Measurements from ENCODE around the gene ECT2L.
"Not testable (repeated sequence)": the region's sequence is repeated elsewhere in the genome, so short reads cannot be mapped to it uniquely, and the experiment has no call there.

The ECT2L gene

DNA sequence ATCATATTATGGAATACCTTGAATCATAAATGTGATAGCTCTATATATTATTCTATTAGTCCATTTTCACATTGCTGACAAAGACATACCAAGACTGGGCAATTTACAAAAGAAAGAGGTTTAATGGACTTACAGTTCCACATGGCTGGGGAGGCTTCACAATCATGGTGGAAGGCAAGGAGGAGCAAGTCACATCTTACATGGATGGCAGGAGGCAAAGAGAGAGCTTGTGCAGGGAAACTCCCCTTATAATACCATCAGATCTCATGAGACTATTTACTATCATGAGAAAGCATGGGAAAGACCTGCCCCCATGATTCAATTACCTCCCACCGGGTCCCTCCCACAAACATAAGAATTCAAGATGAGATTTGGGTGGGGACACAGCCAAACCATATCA is 141.0 kb downstream of the ECT2L start:
- not testable (repeated sequence) for DNase-seq (ENCODE audit: low spot score)

DNA sequence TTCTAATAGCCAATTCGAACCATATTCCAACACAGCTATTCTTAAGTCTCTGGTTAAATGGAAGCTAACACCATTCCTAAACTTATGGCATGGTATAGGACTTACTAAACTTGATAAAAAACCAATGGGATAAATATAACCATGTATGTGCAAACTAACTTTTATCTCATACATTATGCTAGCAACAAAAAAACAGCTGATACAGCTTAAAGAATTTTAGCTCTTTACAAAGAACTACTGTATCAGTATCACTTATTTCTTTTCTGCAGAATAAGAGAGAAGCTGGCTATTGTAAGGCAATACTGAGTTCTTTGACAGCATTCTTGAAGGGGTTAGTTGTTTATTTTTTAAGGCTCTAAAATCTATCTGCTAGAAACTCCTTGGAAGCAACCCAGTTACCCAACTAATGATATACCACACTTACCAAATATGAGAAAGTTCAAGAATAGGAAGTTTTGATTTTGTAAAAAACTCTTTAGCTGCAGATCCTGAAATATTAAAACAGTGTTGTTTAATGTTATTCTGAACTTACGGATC is 147.3 kb downstream of the ECT2L start:
- no peak for DNase-seq (ENCODE audit: low spot score)

DNA sequence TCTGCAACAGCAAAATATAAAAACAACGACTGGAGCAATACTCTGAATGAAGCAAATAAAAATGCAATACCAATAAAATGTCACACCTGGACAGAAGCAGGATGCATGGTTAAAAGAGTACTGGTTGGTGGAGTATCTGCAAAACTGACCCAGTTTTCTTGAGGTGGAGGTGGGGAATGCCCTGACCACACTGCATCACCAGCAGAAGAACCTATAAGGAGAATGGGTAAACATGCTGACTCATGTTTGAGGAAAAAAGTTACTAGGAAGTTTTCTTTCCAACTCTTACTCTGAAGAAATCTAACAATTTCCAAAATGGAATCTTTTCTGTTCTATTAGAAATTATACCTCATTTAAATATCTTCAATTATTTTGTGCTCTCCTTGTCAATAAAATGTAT is 148.5 kb downstream of the ECT2L start:
- peak; percentile 37 for DNase-seq (ENCODE audit: low spot score)

DNA sequence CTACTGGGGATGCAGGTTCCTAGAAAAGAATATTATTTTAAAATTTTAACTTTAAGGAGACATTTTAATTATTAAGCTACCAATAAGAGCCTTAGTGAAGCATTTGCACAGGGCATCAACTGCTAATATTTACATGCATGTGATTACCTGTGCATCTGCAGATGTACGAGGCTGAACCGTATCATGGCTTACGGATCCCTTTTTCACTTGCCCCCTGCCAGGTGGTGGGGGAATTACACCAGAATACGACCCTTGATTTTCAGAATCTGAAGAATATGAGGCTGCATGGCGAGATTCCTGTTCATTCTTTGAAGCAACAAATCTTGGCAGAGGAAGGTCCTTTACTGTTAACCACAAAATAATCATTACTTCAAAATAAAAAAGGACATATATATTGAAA is 149.5 kb downstream of the ECT2L start:
- no peak for DNase-seq (ENCODE audit: low spot score)

DNA sequence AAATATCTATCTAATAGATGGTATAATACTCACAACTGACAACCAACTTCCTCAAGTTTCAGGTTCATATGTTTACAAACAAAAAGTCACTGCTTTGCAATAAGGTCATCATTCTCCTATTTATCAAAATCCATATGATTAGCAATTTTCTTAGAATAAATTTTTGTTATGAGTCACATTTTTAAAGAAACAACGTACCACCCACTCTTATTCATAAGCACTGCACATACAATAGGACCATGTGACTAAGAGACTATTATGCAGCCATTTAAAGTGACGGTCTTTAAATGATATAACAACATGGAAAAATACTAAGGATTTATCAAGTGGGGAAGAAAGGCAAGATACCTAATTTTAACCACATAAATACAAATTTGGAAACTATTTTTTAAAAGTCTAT is 152.1 kb downstream of the ECT2L start:
- DNase-seq (ENCODE audit: low spot score) = no peak

DNA sequence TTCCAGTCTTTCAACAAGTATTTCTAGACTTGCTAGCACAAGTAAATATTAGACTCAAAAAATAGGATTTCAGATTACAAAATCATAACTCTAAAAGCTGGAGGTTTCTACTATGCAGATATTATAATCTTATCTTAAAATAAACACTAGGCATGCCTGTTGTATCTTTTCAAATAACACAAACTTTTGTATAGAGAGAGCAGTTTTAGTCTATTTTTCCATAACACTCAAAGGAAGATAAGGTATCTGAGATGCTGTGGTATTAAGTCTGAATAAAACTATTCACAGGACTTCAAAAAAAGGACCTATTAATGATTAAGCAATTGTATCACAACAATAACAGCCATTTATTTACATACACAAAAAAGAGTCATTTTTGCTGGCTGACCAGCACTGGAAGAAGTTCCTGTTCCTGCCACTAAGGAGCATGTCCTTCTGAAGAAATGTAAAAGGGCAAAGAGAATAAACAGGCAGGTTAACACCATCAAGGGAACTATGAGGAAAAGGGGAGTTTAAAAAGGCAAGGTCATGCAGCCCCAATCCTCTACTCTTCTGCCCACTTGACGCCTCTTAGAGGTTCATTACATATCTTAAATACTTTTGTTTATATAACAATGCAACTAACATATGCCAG is 152.8 kb downstream of the ECT2L start:
- DNase-seq (ENCODE audit: low spot score) = no peak

DNA sequence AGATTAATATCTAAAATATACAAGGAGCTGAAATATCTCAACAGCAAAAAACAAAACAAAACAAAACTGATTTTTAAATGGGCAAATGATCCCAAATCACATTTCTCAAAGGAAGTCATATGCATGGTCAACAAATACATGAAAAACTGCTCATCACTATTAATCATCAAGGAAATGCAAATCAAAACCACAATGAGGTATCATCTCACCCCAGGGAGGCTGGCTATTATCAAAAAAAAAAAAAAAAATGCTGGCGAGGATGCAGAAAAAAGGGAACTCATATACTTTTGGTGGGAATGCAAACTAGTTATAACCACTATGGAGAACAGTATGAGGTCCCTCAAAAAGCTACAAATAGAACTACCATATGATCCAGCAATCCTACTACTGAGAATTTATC is 157.6 kb downstream of the ECT2L start:
- peak; percentile 8 for DNase-seq (ENCODE audit: low spot score)
